GM13976 (cell line): Measurements from ENCODE around the gene DYNC2H1.

Experiments used
- DNase-seq: peaks from one replicate; pipeline ENCODE4 v3.0.0; 2012; ENCODE audit warnings: low spot score
- CTCF ChIP-seq: IDR thresholded peaks from 2 replicates; pipeline ENCODE4 v1.5.1; 2012; ENCODE audit warnings: borderline replicate concordance, mild to moderate bottlenecking; ENCODE audit not compliant: insufficient read depth; ENCODE audit errors: extremely low read depth, missing control alignments, control extremely low read depth
- in situ Hi-C: fragments of 300-500 bp; cut with MboI; formaldehyde crosslinking; loops from one replicate; pipeline ENCODE4 v1.12.0; 2022; ENCODE audit warnings: low sequenced_read_pairs, mixed read lengths, inconsistent platforms; ENCODE audit not compliant: unreplicated experiment

Gene DYNC2H1

GRCh38 chr11:103284260-103284659 is 175.0 kb downstream of the DYNC2H1 start:
- in situ Hi-C loops, result no loop called here
- TF ChIP-seq CTCF, result no peak
- DNase-seq, result no peak

- no peak for DNase-seq
- no peak for TF ChIP-seq CTCF
- in situ Hi-C loops, result no loop called here
Measured at GRCh38 chr11:103294516-103294915, 185.3 kb downstream of the DYNC2H1 start.

- TF ChIP-seq CTCF, result no peak
- in situ Hi-C loops, result no loop called here
- DNase-seq, result no peak
Measured at GRCh38 chr11:103295704-103296103, 186.5 kb downstream of the DYNC2H1 start.

DNA sequence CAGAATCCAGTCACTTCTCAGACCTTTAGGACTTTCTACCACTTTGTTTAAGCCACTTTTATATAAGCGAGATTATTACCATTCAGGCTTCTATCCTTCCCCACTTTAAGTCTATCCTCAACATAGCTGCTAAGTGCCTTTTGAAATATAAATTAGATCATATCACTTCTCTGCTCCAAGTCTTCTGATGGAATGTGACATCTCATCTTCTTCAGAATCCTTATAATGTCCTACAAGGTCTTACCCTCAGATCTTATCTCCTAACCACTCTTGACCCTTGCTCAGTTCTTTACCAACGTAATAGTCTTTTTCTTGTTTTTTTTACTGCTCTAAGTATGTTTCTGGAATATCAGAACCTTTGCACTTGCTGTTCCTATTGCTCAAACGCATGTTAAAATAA is 188.7 kb downstream of the DYNC2H1 start:
- in situ Hi-C loops, result no loop called here
- no peak for TF ChIP-seq CTCF
- no peak for DNase-seq

DNA sequence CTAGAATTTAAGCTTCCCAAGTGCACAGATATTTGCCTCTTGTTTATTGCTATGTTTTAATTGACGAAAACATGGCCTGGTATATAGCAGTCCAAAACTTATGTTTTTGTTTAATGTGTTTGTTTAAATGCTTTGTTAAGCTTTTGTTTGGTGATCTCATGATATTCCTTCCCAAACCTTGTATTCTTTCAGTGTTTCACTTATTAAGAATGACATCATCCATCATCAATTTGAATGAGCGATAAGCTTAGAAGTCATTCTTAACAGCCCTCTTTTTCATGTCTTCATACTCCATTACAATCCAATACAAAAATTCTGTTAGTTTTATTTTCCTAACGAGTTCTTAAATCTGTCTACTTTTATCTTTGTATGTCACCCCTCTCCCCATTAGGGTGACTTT is 206.0 kb downstream of the DYNC2H1 start:
- in situ Hi-C loops, result no loop called here
- DNase-seq, result no peak
- no peak for TF ChIP-seq CTCF

GRCh38 chr11:103317118-103317517 is 207.9 kb downstream of the DYNC2H1 start:
- in situ Hi-C loops, result no loop called here
- DNase-seq, result no peak
- TF ChIP-seq CTCF, result no peak

- no peak for TF ChIP-seq CTCF
- DNase-seq, result no peak
- in situ Hi-C loops, result no loop called here
Measured at GRCh38 chr11:103322821-103323220, 213.6 kb downstream of the DYNC2H1 start.
